ENCODE results near the gene ALLC. TPM values are rescaled to one million over a fixed set of nuclear protein-coding genes. Genes with fewer than 3 reads are reported as not detected.

The ALLC gene
- total RNA-seq, 1 experiment from 2014 or later = not detected

DNA sequence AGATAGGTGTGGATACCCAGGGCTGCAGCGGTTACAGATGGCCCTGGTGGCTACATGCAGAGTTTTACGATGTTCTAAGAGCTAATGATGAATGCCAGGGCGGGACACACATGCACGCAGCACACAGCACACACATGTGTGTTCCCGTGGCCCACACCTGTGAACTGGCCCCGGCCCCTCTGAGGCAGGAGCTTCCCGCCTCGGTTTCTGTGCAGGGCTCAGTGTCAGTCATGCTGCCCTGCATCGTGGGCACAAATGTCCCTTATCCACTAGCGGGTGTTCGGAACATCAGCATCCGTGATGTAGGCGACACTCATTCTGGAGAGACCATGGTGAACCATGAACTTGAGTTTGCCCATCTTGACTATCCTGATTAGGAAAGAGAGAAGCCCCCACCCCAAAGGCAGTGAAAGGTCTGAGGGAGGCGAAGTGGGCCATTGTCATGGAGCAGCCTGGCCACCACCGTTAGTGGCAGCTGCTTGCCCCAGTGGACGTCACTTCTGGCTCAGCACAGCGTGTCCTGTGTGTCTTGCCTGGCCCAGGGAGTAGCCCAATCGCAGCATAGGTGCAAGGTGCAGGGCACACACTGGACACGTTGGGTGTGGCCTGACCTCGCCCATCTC, 89.1 kb downstream of the ALLC start:
- no peak for DNase-seq (ENCODE audit: low read depth)

DNA sequence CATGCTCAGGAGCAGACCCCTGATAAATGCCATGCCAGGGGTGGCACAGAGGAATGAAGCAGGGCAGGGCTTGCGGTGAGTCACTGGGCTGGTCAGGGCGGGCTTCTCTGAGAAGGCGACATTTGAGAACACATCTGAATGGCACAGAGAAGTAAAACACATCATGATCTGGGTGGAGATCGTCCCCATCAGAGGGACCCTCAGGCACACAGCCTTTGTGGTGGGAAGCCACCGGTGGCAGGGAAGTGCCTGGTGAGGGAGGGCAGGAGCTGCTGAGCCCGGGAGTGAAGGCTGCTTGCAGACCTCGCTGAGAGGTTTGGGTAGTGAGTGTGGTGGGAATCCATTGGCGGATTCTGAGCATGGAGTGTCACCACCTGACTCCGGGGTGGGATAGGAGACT, 89.8 kb downstream of the ALLC start:
- no peak for DNase-seq (ENCODE audit: low read depth)

DNA sequence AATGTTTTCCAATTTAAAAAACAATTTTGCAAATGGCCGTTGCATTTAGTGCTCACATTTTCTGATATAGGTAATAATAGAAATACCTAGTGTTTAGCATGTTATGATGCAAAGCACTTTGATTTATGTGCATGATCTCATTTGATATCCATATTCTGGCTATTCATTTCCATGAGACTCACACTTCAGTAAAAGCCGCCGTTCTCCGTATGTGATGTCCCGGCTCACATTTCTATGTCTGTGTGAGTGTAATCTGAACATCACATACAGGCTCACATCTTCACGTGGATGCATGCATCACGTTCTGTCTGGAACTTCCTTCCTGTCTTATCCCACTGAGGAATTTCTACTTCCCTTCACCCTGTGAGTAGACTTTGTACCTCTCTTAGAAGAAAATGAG, 91.2 kb downstream of the ALLC start:
- no peak for DNase-seq (ENCODE audit: low read depth)

DNA sequence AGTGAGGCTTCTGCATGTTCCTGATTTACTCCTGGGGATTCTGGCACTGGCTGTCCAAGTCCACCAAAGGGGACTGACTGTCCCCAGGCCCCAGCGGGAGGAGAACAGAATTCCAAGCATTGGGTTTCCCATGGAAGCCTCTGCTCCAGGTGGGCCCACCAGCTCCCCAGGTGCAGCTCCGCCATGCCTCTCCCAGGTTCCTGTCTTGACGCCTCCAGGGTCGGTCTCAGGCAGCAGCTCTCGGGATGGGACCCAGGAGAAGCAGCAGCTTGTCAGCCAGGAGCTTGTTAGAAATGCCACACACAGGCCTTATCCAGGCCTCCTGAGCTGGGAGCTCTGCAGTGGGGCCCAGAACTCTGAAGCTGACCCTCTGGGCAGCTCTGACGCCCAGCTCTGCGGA, 93.3 kb downstream of the ALLC start:
- DNase-seq (ENCODE audit: low read depth) = no peak

DNA sequence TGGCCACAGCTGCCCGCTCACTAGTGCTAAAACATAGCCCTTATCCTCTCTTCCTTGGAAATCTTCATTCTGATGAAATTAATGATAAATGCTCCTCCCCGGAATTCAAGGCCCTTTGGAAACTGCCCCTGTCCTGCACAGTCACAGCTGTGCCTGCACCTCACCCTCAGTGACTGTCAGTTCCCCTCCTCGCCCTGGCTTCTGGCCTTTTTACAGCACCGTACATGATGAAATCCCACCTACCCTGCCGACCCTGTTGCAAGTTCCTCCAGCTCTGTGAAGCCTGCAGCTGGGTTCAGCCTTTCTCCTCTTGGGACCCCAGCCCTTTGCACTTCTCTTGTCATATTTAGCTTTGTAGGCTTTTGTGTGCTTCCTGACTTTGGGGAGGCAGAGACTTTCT, 93.8 kb downstream of the ALLC start:
- DNase-seq (ENCODE audit: low read depth) = no peak

Small RNAs within 50 kb of the gene (small RNA-seq; reads per million reads assigned to genes)
- gene TMSB4XP2 = not detected

Other genes starting within 250 kb of the ALLC start
- gene ADI1, start 138.7 kb upstream of the ALLC start, total RNA-seq (2014; rRNA removed; shearing (Covaris generic)) = 98.8 and 106 TPM in 2 replicates
- gene RNASEH1, start 99.9 kb upstream of the ALLC start, total RNA-seq (2014; rRNA removed; shearing (Covaris generic)) = 56.7 and 60.7 TPM in 2 replicates
- 2,795 and 3,239 TPM in 2 replicates for gene RPS7, start 82.9 kb upstream of the ALLC start, total RNA-seq (2014; rRNA removed; shearing (Covaris generic))
- 0.72 and 2.2 TPM in 2 replicates for gene COLEC11, start 63.1 kb upstream of the ALLC start, total RNA-seq (2014; rRNA removed; shearing (Covaris generic))
- 0.33 and 1.1 TPM in 2 replicates for gene DCDC2C, start 45.4 kb downstream of the ALLC start, total RNA-seq (2014; rRNA removed; shearing (Covaris generic))

All from HT1080 (cell line).